ENCODE data around the gene HRH1.
"Not testable (repeated sequence)": the region's sequence is repeated elsewhere in the genome, so short reads cannot be mapped to it uniquely, and the experiment has no call there.

HRH1 gene, protein sequence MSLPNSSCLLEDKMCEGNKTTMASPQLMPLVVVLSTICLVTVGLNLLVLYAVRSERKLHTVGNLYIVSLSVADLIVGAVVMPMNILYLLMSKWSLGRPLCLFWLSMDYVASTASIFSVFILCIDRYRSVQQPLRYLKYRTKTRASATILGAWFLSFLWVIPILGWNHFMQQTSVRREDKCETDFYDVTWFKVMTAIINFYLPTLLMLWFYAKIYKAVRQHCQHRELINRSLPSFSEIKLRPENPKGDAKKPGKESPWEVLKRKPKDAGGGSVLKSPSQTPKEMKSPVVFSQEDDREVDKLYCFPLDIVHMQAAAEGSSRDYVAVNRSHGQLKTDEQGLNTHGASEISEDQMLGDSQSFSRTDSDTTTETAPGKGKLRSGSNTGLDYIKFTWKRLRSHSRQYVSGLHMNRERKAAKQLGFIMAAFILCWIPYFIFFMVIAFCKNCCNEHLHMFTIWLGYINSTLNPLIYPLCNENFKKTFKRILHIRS

GRCh38 chr3:11154036-11154952 is at the start of gene HRH1:
Gene HRH1, plus strand, starts transcription at chr3:11154493. Its CDS starts 104,545 bp downstream, at chr3:11259038.
- peak; percentile 36 for DNase-seq

GRCh38 chr3:11113316-11113715 is 41.0 kb upstream of the HRH1 start:
- DNase-seq: not testable (repeated sequence)

DNA sequence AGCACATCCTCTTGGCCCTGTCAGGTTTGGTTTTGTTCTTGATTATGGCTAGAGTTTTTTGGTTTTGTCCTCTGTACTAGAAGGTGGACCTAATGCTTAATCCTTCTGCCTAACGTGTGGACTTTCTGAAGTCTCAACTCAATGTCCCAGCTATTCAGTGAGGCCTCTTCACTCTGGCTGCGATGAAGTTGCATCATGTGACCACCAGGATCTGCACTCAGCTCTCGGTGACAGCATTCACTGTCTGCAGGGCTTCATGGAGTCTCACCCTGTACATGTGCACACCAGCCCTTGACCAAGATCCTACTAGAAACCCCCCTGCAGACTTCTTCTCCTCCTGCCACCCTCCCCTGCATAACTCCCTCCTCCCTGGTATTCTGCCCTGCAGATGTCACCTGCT is 38.7 kb upstream of the HRH1 start:
- DNase-seq: no peak

DNA sequence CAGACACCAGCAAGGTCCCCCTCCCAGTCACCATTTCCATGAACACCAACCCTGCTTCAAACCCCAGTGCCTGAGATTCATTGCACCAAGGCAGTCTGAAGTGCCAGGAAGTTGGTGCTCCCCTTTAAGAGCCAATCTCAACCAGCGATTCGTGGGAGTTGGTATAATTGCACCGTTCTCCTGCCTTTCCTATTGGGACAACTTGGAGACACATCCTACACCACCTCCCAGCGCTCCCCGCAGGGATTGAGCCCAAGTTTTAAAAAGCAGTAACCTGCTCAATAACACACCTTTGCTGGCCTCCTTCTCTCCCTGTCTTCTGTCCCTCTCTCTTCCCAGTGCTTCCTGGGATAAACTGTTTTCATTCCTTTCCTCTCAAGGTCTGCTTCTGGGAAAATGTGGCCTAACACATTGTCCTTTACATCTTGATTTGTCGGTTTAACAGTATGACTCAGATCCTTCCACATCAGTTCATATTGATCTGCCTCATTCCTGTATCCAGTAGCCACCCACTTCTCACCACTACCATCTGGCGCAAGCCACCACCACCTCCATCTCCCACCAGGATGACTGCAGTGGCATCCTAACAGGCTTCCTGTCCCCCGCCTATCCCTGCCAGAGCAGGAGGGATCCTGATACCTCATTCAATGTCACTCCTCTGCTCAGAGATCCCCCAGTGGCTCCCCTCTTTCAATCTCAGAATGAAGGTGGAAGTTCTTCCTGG is 37.8 kb upstream of the HRH1 start:
- no peak for DNase-seq

- no peak for DNase-seq
These were observed 36.7 kb upstream of the HRH1 start for GRCh38 chr3:11117591-11117990.

GRCh38 chr3:11118181-11118682 is 36.1 kb upstream of the HRH1 start:
- DNase-seq: no peak

GRCh38 chr3:11120091-11120805 is 34.0 kb upstream of the HRH1 start:
- no peak for DNase-seq

GRCh38 chr3:11126653-11127052 is 27.6 kb upstream of the HRH1 start:
- DNase-seq: no peak

DNA sequence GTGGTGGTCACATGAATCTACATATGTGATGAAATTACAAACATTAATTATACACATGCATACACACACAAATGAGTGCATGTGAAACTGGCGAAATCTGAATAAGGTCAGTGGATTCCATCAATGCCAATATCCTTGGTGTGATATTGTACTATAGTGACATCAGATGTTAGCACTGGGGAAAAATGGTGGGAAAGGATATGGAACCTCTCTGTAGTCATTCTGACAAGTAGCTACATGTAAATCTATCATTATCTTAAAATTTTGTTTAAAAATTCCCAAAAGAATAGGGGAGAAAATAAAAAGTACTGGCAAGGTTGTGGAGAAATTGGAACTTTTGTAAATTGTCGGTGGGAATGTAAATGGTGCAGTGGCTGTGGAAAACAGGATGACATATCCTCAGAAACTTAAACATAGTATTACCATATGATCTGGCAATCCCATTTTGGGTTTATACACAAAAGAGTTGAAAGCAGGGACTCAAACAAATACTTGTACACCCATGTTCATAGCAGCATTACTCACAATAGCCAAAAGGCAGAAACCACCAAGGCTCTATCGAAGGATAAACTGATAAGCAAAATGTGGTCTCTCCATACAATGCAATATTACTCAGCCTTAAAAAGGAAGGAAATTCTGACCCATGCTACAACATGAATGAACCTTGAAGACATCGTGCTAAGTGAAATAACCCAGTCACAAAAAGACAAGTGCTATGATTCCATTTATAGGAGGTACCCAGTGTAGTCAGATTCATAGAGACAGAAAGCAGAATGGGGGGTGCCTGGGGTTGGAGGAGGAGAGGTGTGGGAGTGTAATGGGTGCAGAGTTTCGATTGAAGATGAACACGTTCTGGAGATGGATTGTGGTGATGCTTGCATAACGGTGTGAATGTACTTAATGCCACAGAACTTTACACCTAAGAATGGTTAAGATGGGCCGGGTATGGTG is 25.3 kb upstream of the HRH1 start:
- no peak for DNase-seq

DNA sequence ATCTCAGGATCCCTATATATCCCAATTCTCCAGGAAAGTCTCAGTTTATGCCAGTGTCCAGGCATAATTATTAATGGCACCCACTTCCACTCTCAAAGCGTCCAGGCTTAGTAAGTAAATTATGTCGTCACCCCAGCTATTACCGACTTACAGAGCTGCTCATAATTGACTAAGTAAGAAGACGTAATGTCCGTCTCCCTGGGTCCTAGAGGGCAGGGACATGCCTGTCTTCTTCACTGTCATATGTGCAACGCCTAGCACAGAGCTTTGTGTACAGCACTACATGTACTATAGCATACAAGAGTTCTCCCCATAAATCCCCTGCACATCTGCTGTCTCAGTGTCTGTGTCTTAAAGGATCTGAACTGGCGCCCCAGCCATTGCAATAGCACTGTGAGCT is 23.9 kb upstream of the HRH1 start:
- DNase-seq: no peak

- DNase-seq: no peak
These were observed 22.9 kb upstream of the HRH1 start for GRCh38 chr3:11131371-11131770.

DNA sequence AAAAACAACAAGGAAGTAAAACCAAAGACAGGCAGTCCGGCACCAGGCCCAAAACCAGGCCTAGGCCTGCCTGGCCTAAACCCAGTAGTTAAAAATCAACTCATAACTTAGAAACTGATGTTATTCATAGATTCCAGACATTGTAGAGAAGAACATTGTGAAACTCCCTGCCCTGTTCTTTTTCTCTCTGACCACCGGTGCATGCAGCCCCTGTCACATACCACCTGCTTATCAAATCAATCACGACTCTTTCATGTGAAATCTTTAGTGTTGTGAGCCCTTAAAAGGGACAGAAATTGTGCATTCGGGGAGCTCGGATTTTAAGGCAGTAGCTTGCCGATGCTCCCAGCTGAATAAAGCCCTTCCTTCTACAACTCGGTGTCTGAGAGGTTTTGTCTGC is 22.4 kb upstream of the HRH1 start:
- not testable (repeated sequence) for DNase-seq

DNA sequence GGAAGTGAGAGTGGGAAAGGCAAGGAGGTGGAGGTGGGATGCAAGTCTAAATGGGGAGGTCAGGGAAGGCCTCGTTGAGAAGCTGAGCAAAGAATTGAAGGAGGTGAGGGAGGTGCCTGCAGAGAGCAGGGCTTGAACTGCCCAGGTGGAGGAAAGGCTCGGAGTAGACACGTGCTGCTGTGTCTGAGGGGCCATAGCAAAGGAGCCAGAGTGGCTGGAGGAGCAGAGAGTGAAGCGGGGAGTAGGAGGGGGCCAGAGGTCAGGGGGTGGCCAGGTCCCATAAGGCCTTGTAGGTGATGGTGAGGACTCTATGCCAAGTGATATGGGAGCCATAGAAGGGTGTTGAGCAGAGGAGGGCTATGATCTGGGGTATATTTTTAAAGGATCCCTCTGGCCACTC is 21.4 kb upstream of the HRH1 start:
- no peak for DNase-seq

- no peak for DNase-seq
These were observed 19.5 kb upstream of the HRH1 start for GRCh38 chr3:11134794-11135193.

- no peak for DNase-seq
These were observed 18.2 kb upstream of the HRH1 start for GRCh38 chr3:11136116-11136515.

DNA sequence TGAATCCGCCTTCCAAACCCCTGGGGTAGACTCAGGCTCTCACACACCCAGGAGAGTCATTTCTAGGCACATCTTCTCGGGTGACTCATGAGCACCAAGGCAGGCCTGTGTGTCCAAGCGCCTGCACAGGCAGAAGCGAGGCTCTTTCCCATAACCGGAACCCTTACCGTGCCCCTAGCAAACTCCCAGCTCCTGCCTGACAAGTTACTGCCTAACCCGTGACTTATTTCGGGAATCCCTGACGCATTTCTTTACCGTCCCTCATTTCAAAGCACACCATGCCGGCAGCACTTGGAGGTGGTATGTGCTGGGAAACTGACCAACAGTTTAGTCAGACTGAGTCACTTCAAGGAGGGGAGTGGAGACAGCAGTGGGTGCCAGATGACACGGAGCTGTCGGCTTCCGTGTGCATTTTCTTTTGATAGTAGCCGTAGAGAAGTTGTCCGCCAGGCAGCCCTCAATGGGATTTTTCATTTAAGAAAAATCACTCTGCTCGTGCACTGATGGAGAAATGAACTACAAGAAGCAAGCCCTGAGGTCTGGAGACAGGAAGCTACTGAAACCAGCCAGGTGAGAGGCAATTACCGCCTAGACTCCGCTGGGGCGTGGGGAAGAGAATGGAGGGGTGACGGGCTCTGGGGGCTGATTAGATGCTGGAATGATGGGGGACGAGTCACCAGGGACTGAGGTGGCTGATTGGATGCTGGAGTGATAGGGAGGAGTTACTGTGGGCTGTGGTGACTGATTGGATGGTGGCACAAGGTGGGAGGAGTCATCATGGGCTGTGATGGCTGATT is 17.3 kb upstream of the HRH1 start:
- no peak for DNase-seq

GRCh38 chr3:11137627-11137959 is 16.7 kb upstream of the HRH1 start:
- DNase-seq: no peak

DNA sequence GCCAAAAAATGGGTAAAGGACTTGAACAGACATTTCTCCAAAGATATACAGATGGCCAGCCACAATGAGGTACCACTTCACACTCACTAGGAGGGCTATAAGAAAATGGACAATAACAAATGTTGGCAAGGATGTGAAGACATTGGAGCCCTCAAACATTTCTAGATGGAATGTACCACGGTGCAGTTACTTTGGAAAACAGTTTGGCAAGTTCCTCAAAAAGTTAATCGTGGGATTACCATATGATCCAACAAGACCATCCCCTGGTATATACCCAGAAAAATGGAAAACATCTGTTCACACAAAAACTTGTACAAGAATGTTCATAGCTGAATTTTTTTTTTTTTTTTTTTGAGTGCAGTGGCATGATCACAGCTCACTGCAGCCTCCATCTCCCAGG is 15.9 kb upstream of the HRH1 start:
- no peak for DNase-seq

DNA sequence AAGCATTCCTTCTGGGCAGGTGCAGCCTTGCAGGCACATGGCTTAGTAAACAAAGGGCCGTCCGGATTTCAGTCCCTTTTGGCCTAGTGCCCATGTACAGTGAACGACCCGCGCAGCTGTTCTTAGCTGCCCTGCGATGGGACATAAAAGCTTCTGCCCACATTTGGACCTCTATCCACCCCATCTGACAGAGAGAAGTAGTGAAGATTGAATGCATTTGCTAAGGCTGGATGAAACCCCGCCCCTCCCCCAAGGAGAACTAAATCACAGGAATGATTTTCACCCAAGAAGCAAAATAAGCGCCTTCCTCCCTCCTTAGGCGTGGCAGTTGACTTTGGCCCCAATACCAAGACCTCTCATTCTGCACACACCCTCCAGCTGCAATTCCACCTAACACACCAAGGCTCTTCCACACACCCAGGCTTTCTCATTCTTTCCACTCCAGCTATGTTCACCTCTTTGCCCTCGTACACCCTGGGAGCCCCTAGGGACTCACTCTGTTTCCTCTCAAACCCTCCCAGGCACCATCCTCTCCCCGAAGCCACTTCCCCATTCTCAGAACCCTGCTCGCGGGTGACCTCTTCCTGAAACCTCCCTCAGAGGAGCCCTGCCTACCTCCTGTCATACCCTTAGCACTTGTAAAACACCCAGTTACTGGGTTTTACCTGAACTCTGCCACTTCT is 14.1 kb upstream of the HRH1 start:
- DNase-seq: no peak

- no peak for DNase-seq
These were observed 13.6 kb upstream of the HRH1 start for GRCh38 chr3:11140713-11141104.

Measured in retina (tissue), 1 donor.